ENCODE results near the gene MAP3K14. TPM values are rescaled to one million over a fixed set of nuclear protein-coding genes. Genes with fewer than 3 reads are reported as not detected.

Gene MAP3K14
- total RNA-seq, 2 donors from 2014 or later, result 4.6 to 5.5 TPM

DNA sequence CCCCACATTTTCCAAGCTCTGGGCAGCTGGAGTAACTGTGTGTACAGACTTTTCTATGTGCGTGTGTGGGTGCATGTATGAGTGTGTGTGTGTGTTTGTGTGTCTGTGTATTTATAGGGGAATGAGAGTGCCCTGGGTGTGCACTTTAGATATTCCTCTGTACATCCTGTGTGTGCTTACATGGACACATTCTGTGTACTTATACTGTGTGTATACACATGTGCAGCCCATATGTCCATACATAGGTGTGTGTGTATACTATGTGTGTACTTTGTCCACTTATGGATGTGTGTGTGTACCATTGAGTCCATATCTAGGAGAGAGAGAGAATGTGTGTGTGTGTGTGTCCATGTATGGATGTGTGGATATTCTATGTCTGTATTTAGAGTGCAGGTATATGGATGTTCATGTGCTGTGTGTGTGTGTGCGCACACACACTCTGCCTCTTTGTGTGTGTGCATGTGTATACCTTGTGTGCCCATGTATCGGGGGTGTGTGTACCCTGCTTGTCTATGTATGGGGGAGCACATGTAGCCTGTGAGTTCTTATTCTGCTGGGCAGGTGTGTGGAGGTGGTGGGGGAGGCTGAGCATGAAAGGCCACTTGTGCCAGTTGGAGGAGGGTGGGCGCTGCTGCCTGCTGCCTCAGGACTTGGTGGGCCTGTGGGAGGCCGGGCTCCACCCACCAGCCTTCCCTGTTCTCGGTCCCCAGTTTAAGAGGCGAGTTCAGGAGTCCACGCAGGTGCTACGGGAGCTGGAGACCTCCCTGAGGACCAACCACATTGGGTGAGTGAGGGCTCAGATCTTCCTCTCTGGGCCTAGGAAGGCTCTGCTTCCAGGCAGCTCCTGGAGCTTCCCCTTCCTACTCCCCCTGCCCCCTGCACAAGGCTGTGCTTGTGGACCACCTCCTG is 84.1 kb downstream of the MAP3K14 start:
- peaks cover 16% of the 10 kb centered on the region for H3K27me3 ChIP-seq (ENCODE audit: control insufficient read depth, insufficient read depth, low read length, poor library complexity, severe bottlenecking)
- H3K36me3 Mint-ChIP-seq (ENCODE audit: low read depth), result no peaks in the 10 kb centered on the region
- peaks cover 56% of the 10 kb centered on the region for H3K27me3 Mint-ChIP-seq (ENCODE audit: insufficient read depth)
- no peak overlapping the region for H3K4me3 ChIP-seq (ENCODE audit: low read length)
- no peak overlapping the region for H3K27ac ChIP-seq (ENCODE audit: low read depth, low read length)
- no peak overlapping the region for H3K27ac Mint-ChIP-seq
- H3K9me3 ChIP-seq (ENCODE audit: control insufficient read depth, low read length), result no peaks in the 10 kb centered on the region
- H3K9me3 Mint-ChIP-seq, result no peaks in the 10 kb centered on the region
- no peak for TF ChIP-seq CTCF (conservative IDR thresholded peaks at IDR 0.05)
- H3K4me1 ChIP-seq (ENCODE audit: control insufficient read depth, insufficient read depth, low read length), result no peaks in the 10 kb centered on the region
- no peak overlapping the region for H3K9ac ChIP-seq (ENCODE audit: extremely low read depth, low read length, poor library complexity, severe bottlenecking)
- H3K4me1 Mint-ChIP-seq, result peaks cover 6% of the 10 kb centered on the region
- H3K4me3 Mint-ChIP-seq, result no peak overlapping the region
- no peak for DNase-seq
- H3K36me3 ChIP-seq (ENCODE audit: control insufficient read depth, insufficient read depth, low read length), result no peaks in the 10 kb centered on the region
- WGBS, 2 experiments (ENCODE audit: insufficient coverage in 1 of 2, insufficient read length in 1 of 2), result 88 to 90% methylated on average over 7 to 9 of the region's 9 CpGs

- Mint-ChIP-seq H3K27me3 (ENCODE audit: insufficient read depth) (peaks cover 47% of the 10 kb centered on the region), H3K4me1 (peaks cover 6% of the 10 kb centered on the region), H3K4me3 (no peak overlapping the region), H3K36me3 (ENCODE audit: low read depth) (no peaks in the 10 kb centered on the region), H3K9me3 (no peaks in the 10 kb centered on the region), H3K27ac (no peak overlapping the region)
- peak; percentile 75 for TF ChIP-seq CTCF (conservative IDR thresholded peaks at IDR 0.05)
- no peaks in the 10 kb centered on the region for H3K9me3 ChIP-seq (ENCODE audit: control insufficient read depth, low read length)
- peak; percentile 89 for DNase-seq
- no peaks in the 10 kb centered on the region for H3K4me1 ChIP-seq (ENCODE audit: control insufficient read depth, insufficient read depth, low read length)
- no peak overlapping the region for H3K27ac ChIP-seq (ENCODE audit: low read depth, low read length)
- 76 to 83% methylated on average over 9 to 19 of the region's 19 CpGs for WGBS, 2 experiments (ENCODE audit: insufficient coverage in 1 of 2, insufficient read length in 1 of 2)
- H3K27me3 ChIP-seq (ENCODE audit: control insufficient read depth, insufficient read depth, low read length, poor library complexity, severe bottlenecking), result peaks cover 16% of the 10 kb centered on the region
- H3K36me3 ChIP-seq (ENCODE audit: control insufficient read depth, insufficient read depth, low read length), result no peaks in the 10 kb centered on the region
- H3K4me3 ChIP-seq (ENCODE audit: low read length), result no peak overlapping the region
- no peak overlapping the region for H3K9ac ChIP-seq (ENCODE audit: extremely low read depth, low read length, poor library complexity, severe bottlenecking)
Observed at GRCh38 chr17:45231481-45232116, 85.2 kb downstream of the MAP3K14 start.

- peak; percentile 67 for DNase-seq
- H3K4me3 ChIP-seq (ENCODE audit: low read length), result no peak overlapping the region
- H3K36me3 Mint-ChIP-seq (ENCODE audit: low read depth), result no peaks in the 10 kb centered on the region
Observed at GRCh38 chr17:45230787-45231480, 85.9 kb downstream of the MAP3K14 start.

More at GRCh38 chr17:45230787-45231480, 85.9 kb downstream of the MAP3K14 start:
- no peak for TF ChIP-seq CTCF (conservative IDR thresholded peaks at IDR 0.05)
- 60 to 74% methylated on average over 1 to 12 of the region's 12 CpGs for WGBS, 2 experiments (ENCODE audit: insufficient coverage in 1 of 2, insufficient read length in 1 of 2)
- no peaks in the 10 kb centered on the region for H3K4me1 ChIP-seq (ENCODE audit: control insufficient read depth, insufficient read depth, low read length)
- H3K4me3 Mint-ChIP-seq, result no peak overlapping the region
- peaks cover 5% of the 10 kb centered on the region for H3K4me1 Mint-ChIP-seq
- H3K27ac ChIP-seq (ENCODE audit: low read depth, low read length), result no peak overlapping the region
- H3K27ac Mint-ChIP-seq, result no peak overlapping the region
- H3K36me3 ChIP-seq (ENCODE audit: control insufficient read depth, insufficient read depth, low read length), result no peaks in the 10 kb centered on the region
- peaks cover 12% of the 10 kb centered on the region for H3K27me3 ChIP-seq (ENCODE audit: control insufficient read depth, insufficient read depth, low read length, poor library complexity, severe bottlenecking)
- H3K9me3 Mint-ChIP-seq, result no peaks in the 10 kb centered on the region
- H3K9me3 ChIP-seq (ENCODE audit: control insufficient read depth, low read length), result no peaks in the 10 kb centered on the region
- peaks cover 45% of the 10 kb centered on the region for H3K27me3 Mint-ChIP-seq (ENCODE audit: insufficient read depth)
- no peak overlapping the region for H3K9ac ChIP-seq (ENCODE audit: extremely low read depth, low read length, poor library complexity, severe bottlenecking)
